Tibial nerve (tissue), 4 donors: ENCODE measurements around the gene PALM. TPM values are rescaled to one million over a fixed set of nuclear protein-coding genes. Genes with fewer than 3 reads are reported as not detected.
"Not testable (repeated sequence)": the region's sequence is repeated elsewhere in the genome, so short reads cannot be mapped to it uniquely, and the experiment has no call there.

Source experiments
- DNase-seq, 2 donors: peaks; one replicate each; pipeline ENCODE4 v3.0.0-alpha.2; 2019; ENCODE audit warnings: low spot score in 2 of 2
- H3K27ac ChIP-seq, 4 donors: fragments of 200-600 bp; sonication (generic) in 3 of 4; one replicate each; pipeline ENCODE4 v1.5.1; 2017 to 2019; ENCODE audit warnings: mild to moderate bottlenecking in 1 of 4
- H3K27me3 ChIP-seq, 2 donors: fragments of 200-600 bp; sonication (generic) in 1 of 2; one replicate each; pipeline versions ENCODE4 v1.5.1 to v1.6.0; 2017 to 2019
- H3K36me3 ChIP-seq, 3 donors: fragments of 200-600 bp; sonication (generic); one replicate each; pipeline ENCODE4 v1.5.1; 2018 to 2019
- H3K4me1 ChIP-seq, 4 donors: fragments of 200-600 bp; sonication (generic) in 3 of 4; one replicate each; pipeline ENCODE4 v1.5.1; 2017 to 2019
- H3K4me3 ChIP-seq, 4 donors: fragments of 200-600 bp; sonication (generic) in 3 of 4; one replicate each; pipeline ENCODE4 v1.5.1; 2017 to 2019; ENCODE audit warnings: mild to moderate bottlenecking in 1 of 4, moderate library complexity in 1 of 4
- H3K9me3 ChIP-seq, 4 donors: fragments of 200-600 bp; sonication (generic) in 3 of 4; one replicate each; pipeline ENCODE4 v1.5.1; 2017 to 2019
- CTCF ChIP-seq, 5 experiments: fragments of 200-600 bp in 3 of 5; fragments of 450-650 bp in 2 of 5; sonication (generic) in 3 of 5; IDR thresholded peaks; one replicate each; pipeline ENCODE4 v1.5.1; 2016 to 2019; ENCODE audit warnings: antibody characterized with exemption in 5 of 5, mild to moderate bottlenecking in 3 of 5, moderate library complexity in 2 of 5
- EP300 ChIP-seq, 2 donors: sonication (generic); formaldehyde crosslinking; IDR thresholded peaks; one replicate each; pipeline ENCODE4 v1.6.1; 2017; ENCODE audit warnings: antibody characterized with exemption in 2 of 2, mild to moderate bottlenecking in 1 of 2
- POLR2A ChIP-seq, 2 donors: fragments of 450-650 bp; IDR thresholded peaks; one replicate each; pipeline ENCODE4 v1.6.1; 2017; ENCODE audit warnings: antibody characterized with exemption in 2 of 2, mild to moderate bottlenecking in 2 of 2, moderate library complexity in 2 of 2
- WGBS, 2 donors: methylation state at CpG; one replicate each; pipeline ENCODE4 v1.1.5; 2018; 5-methylcytosine and 5-hydroxymethylcytosine counted together
- total RNA-seq, 4 donors: library from RNA; depleted of rRNA; stranded (reverse); fragments of >200 nt; gene quantifications; one replicate each; pipeline ENCODE4 v1.1.0, GENCODE V29; 2016

Gene PALM
- total RNA-seq, 4 donors from 2014 or later = 65.7 to 101 (median 98.0) TPM

- DNase-seq = peak; percentile 94 to 96
- TF ChIP-seq CTCF (IDR thresholded peaks at IDR 0.05) (peak in 2 of 5 experiments; percentile 18 to 48), EP300 (IDR thresholded peaks at IDR 0.05) (peak in 1 of 2 donors; percentile 75), POLR2A (IDR thresholded peaks at IDR 0.05) (peak; percentile 29 to 74)
- Histone ChIP-seq H3K27me3 (no peaks in the 10 kb centered on the region), H3K9me3 (no peaks in the 10 kb centered on the region), H3K36me3 (peaks cover 0 to 10% (median 0%) of the 10 kb centered on the region in 3 donors), H3K4me1 (peaks cover 3 to 62% (median 53%) of the 10 kb centered on the region in 4 donors), H3K4me3 (peak within 1 kb of the TSS; percentile 77 to 100 (median 98)), H3K27ac (peak within 1 kb of the TSS; percentile 90 to 96 (median 95))
- WGBS, 2 donors = 1 to 5% methylated on average over 14 to 35 of the region's 97 CpGs
Measured at GRCh38 chr19:662962-663681, 45.6 kb upstream of the PALM start, which contains the start of gene RNF126. RNF126 (minus strand) TSS chr19:663214; CDS start chr19:663121, 93 bp downstream.

GRCh38 chr19:663682-664117 is 45.0 kb upstream of the PALM start:
- TF ChIP-seq EP300 (IDR thresholded peaks at IDR 0.05) (no peak), CTCF (IDR thresholded peaks at IDR 0.05) (no peak), POLR2A (IDR thresholded peaks at IDR 0.05) (no peak)
- Histone ChIP-seq H3K36me3 (peaks cover 0 to 4% (median 0%) of the 10 kb centered on the region in 3 donors), H3K4me3 (peak overlapping the region; percentile 41 to 100 (median 81)), H3K4me1 (peaks cover 3 to 56% (median 47%) of the 10 kb centered on the region in 4 donors), H3K9me3 (no peaks in the 10 kb centered on the region), H3K27ac (peak overlapping the region; percentile 90 to 96 (median 95)), H3K27me3 (no peaks in the 10 kb centered on the region)
- no peak for DNase-seq
- 28 to 46% methylated on average over 13 to 18 of the region's 18 CpGs for WGBS, 2 donors

GRCh38 chr19:664913-665443 is 43.8 kb upstream of the PALM start:
- H3K4me3 ChIP-seq = peak overlapping the region in 2 of 4 donors; percentile 29 to 31
- peak; percentile 68 to 83 for DNase-seq
- H3K4me1 ChIP-seq = peaks cover 3 to 43% (median 34%) of the 10 kb centered on the region in 4 donors
- TF ChIP-seq CTCF (IDR thresholded peaks at IDR 0.05) (peak; percentile 95 to 98 (median 96)), POLR2A (IDR thresholded peaks at IDR 0.05) (no peak), EP300 (IDR thresholded peaks at IDR 0.05) (peak in 1 of 2 donors; percentile 46)
- H3K9me3 ChIP-seq = no peaks in the 10 kb centered on the region
- H3K27ac ChIP-seq = peak overlapping the region in 3 of 4 donors; percentile 90 to 96 (median 94)
- no peaks in the 10 kb centered on the region for H3K36me3 ChIP-seq
- 8 to 10% methylated on average over 19 to 24 of the region's 24 CpGs for WGBS, 2 donors
- no peaks in the 10 kb centered on the region for H3K27me3 ChIP-seq

- H3K9me3 ChIP-seq, H3K27me3 ChIP-seq, H3K4me3 ChIP-seq, H3K27ac ChIP-seq, DNase-seq, H3K36me3 ChIP-seq: not testable (repeated sequence)
- 84 to 89% methylated on average over 20 to 27 of the region's 38 CpGs for WGBS, 2 donors
- peaks cover 0 to 31% (median 17%) of the 10 kb centered on the region in 4 donors for H3K4me1 ChIP-seq
Measured at GRCh38 chr19:666985-667573, 41.7 kb upstream of the PALM start.

- H3K36me3 ChIP-seq, H3K4me3 ChIP-seq, H3K27ac ChIP-seq, H3K9me3 ChIP-seq, H3K27me3 ChIP-seq, DNase-seq: not testable (repeated sequence)
- peaks cover 0 to 35% (median 12%) of the 10 kb centered on the region in 4 donors for H3K4me1 ChIP-seq
- 66% methylated on average over 12 of the region's 12 CpGs for WGBS, 2 donors
Measured at GRCh38 chr19:668675-669434, 39.9 kb upstream of the PALM start.
